Raji (cell line): ENCODE measurements around the gene PPP6R3.

Experiments
- POLR2A ChIP-seq: IDR thresholded peaks from 2 replicates; pipeline ENCODE4 v1.6.1; 2011; ENCODE audit warnings: low read depth, low read length, control low read depth; ENCODE audit not compliant: insufficient read depth

Gene PPP6R3

DNA sequence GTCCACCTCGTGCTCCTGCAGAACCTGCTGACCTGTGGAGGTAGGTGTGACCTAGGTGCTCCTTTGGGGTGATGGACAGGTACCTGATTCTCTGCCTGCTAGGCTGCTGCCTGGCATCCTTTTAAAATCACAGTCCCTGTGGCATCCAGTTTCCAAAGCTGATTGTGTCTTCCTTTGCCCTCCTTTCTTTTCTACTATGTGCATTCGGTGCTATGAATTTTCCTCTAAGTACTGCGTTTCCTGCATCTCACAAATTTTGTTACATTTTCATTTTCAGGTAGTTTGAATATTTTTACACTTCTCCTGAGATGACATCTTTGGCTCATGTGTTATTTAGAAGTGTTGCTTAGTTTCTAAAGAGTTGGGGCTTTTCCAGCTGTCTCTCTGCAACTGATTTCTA, 30.9 kb upstream of the PPP6R3 start:
- no peak for TF ChIP-seq POLR2A

DNA sequence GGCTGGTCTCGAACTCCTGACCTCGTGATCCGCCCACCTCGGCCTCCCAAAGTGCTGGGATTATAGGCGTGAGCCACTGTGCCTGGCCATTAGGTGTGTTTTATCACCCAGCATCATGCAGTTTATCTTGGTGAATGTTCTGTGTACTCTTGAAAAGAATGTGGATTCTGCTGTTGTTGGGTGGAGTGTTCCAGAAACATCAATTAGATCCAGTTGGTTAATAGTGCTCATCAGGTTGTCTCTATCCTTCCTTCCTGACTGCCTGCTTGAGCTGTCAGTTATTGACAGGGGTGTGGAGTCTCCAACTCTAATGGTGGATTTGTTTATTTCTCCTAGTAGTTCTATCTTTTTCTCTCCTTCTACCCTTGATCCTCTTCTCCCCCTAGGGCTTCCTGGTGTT, 30.2 kb upstream of the PPP6R3 start:
- TF ChIP-seq POLR2A: no peak

DNA sequence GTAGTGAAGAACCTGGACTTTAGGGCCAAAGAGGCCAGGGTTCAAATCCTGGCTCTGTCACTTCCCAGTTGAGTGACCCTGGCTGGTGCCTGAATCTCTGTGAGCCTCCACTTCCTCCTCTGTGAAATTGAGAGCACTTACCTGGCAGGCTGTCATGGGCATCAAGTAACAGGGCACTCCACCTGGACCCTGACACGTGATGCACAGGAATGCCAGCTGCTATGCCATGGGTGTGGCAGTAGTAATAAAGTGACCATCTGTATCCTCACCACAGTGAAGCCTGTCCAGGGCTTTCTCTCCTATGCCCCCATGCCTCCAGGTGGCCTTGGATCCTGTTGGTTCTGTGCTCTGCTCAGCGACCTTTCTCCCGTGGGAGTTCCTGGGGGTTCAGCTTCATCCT, 29.8 kb upstream of the PPP6R3 start:
- TF ChIP-seq POLR2A: no peak

DNA sequence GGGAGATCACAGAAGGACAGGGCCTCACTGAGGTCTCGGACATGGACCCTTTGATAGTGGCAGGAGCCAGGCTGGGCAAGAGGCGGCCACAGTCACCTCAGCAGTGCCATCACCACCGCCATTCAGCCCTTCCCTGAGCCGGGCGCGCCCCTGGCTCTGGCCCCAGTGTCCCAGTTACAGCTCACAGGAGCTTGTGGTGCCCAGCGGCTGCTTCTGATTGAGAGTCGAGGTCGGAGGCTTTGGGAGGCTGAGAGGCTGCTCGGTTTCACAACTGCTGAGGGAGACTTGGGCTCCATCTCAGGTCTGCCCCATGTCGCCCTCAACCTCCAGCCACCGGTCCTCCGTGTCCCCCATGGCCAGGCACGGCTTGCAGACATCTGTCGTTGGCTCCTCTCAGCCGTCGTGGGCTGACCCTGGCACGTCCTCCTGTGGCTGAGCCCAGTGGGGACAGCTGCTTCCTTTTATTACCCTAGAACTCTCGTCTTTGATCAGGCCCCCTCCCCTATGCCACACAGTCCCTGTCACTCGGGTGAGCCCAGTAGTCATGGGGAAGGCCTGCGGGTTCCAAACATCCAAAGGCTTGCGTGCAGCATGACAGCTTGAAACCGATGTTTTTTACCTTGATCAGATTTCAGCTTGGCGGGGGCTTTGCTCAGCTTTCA, 28.4 kb upstream of the PPP6R3 start:
- TF ChIP-seq POLR2A: no peak

DNA sequence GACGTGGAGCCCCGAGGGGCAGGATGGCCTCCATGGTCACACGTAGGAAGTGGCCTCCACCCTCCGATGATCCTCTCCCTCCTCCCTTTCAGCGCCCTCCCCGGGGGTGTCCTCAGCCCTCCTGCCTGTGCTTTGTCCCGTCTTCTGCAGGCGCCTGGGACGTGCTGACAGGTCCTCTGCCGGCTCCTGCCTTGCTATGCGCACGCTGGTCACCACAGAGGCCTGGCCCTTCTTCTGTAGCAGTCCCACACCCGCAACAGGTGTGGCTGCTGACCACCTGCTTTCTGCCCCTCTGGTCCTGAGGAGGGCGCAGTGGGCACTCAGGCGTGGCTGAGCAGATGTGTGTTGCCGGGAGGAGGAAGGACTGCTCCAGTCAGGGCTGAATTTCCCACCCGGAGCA, 27.7 kb upstream of the PPP6R3 start:
- no peak for TF ChIP-seq POLR2A

DNA sequence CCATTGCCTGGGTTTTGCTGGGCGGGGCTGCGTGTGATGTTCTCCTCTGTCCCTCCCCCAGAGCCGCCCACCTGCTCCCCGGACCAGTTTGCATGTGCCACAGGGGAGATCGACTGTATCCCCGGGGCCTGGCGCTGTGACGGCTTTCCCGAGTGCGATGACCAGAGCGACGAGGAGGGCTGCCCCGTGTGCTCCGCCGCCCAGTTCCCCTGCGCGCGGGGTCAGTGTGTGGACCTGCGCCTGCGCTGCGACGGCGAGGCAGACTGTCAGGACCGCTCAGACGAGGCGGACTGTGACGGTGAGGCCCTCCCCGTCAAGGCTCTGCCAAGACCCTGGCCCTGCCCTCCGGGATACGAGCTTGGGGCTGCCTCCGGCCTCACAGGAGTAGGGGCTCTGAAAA, 27.0 kb upstream of the PPP6R3 start:
- TF ChIP-seq POLR2A: no peak

DNA sequence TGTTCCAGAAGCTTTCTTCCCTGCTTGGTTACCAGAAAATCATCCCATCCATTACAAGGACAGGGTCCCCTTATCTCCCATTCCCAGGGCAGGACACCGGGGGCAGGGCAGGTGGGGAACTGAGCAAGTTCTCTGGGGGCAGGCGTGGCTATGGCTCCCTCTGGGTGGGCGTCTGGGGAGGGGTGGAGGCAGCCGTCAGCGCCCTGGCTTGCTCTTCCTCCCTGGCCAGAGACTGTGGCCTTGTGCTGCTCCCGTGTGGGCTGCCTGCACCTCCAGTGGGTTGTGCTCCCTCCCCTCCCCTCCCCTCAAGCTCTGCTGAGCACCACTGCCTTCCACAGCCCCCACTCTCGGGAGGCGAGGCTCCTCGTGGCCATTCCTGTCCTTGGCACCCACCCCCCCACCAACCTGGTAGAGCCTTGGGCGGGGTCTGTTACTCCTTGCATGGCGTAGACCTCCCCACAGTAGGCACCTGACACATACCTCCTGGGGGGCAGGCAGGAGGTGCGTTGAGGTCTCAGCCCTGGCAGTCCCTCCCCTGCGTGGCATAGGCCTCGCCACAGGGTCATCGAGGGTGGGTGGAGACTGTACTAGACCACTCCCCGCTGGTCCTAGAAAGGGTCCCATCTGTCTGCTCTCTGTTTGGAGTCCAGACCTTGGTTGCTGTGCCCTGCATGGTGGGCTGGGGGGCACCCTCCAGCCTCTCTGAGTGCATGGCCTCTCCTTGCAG, 24.2 kb upstream of the PPP6R3 start:
- no peak for TF ChIP-seq POLR2A

DNA sequence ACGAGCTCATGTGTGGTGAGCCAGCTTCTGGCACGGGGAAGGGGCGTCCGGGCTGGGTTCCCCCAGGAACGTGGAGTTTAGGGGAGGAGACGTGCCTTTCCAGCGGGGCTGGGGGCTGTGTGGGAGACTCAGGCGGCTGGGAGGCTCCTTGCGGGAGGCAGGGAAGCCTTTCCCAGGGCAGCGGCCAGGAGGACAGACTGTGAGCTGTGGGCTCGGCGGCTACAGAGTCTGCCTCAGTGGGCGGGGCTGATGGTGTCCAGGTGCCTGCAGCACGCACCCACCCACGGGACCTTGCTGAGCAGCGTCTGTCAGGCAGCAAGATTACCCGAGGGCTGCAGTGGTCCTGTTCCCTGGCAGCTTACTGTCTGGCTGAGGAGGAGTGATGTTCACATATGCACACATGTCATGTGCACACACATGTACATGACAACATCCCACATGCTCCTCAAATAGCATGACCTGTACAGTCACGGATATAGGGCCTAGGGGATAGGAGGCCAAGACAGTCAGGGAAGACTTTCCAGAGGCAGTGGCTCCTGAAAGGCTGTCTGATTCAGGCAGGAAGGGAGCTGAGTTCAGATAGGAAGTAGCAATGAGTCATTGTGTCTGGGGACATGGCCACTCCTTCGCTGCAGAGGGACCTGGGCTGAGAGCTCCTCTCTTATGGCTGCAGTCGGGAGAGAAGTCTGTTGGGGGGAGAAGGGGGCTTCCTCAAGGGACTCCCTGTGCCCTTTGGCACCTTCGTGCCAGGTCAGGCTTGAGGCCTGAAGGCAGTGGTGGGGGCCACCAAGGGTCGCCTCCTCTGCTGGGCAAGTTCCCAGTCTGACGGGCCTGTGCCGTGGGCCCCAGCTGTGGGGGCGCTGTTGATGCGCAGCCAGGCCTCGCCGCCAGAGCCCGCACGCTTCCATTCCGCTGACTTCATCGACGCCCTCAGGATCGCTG, 23.3 kb upstream of the PPP6R3 start:
- TF ChIP-seq POLR2A: no peak

DNA sequence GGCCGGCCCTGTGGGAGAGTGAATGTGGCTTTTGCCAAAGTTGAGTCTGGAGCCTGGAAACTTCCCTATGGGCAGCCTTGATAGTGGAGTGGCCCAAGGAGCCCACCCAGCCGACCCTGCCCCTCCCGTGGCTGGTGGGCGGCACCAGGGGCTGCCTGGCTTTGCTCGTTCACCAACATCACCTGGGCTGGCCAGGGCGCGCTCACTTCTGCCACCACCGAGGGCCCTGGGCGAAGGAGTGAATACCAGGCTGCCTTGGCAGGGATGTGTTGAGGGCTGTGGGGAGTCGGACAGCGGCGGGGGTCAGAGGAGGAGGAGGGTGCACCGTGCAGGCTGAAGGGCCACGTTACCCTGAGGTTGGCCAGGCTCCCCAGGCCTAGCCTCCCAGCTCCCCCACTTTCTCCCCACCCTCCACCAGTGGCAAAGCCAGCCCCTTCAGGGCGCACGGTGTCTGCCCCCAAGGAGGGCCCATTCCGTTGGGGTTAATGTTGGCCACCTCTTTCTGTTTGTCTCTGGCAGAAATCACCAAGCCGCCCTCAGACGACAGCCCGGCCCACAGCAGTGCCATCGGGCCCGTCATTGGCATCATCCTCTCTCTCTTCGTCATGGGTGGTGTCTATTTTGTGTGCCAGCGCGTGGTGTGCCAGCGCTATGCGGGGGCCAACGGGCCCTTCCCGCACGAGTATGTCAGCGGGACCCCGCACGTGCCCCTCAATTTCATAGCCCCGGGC, 22.5 kb upstream of the PPP6R3 start:
- TF ChIP-seq POLR2A: no peak

DNA sequence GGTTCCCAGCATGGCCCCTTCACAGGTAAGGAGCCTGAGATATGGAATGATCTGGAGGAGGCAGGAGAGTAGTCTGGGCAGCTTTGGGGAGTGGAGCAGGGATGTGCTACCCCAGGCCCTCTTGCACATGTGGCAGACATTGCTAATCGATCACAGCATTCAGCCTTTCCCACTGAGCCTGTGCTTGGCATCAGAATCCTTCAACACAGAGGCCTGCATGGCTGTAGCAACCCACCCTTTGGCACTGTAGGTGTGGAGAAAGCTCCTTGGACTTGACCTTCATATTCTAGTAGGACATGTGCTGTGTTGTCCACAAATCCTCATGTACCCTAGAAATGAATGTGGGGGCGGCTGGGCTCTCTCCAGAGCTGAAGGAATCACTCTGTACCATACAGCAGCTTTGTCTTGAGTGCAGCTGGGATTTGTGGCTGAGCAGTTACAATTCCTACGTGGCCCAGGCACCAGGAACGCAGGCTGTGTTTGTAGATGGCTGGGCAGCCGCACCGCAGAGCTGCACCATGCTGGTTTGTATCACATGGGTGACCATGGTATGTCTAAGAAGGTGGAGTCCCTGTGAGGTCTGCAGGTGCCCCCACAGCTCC, 21.8 kb upstream of the PPP6R3 start:
- TF ChIP-seq POLR2A: no peak

DNA sequence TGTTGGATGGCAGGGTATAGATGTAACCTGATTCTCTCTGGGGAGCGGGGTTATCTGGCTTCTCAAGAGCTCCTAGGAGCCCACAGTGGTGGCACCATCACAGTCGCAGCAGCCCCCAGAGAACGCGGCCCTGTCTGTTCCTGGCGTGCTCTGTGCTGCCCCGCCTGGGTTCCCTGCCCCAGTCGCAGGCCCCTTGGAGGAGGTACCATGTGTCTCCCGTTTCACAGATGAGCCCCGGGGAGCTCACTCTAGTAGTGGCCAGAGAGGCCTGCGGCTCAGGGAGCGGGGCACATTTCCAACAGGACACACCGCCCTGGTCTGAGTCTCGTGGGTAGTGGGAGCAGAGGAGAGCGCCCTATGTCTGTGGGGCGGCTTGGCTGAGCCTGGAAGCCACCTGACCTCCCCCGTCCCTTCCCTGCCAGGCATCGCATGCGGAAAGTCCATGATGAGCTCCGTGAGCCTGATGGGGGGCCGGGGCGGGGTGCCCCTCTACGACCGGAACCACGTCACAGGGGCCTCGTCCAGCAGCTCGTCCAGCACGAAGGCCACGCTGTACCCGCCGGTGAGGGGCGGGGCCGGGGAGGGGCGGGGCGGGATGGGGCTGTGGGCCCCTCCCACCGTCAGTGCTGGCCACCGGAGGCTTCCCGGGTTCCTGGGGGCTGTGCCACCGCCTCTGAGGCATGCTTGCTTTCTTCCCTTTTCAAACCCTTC, 21.0 kb upstream of the PPP6R3 start:
- no peak for TF ChIP-seq POLR2A

DNA sequence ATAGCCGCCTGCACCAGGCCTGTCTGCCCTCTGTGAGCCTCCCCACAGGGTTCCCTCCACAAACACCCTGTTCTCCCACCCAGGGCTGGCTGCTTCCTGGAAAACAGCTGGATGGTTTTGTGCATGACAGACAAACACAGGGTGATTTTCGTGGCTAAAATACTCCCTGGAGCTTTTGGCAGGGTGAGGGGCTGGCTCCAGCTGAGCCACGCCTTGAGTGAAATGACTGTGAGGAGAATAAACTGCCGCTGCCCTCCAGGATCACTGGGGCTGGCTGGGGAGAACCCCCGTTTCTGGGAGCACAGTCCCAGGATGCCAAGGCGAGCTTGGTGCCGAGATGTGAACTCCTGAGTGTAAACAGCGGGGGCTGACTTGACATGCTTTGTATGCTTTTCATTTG, 20.3 kb upstream of the PPP6R3 start:
- no peak for TF ChIP-seq POLR2A

DNA sequence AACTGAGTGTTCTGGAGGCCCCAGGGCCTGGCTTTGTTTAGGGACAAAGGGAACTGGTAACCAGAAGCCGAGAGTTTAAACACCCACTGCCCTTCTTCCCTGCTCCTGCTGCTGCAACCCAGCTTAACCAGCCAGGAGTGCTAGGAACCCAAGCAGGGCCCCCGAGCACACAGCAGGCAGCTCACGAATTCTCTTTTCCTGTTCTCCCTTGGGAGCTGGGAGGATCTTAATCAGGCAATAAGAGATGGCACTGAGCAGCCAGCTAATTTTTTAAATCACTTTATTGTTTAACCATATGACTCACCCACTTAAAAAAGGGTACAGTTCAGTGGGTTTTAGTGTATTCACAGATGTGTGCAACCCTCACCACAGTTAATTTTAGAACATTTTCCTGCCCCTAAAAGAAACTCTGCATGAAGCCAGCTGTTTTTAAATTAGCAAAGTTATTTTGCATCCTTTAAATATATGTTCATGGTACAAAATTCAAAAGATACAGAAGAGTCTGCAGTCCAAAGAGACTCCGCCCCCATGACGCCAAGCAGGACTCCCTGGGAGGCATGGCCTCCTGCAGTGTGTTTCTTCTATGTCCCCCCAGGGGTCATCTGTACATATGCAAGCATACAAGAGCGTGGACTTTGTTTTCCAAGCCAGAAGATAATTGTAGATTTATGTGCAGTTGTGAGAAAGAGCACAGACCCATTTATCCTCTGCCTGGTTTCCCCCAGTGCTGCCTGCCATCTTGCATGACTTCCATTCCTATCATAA, 18.9 kb upstream of the PPP6R3 start:
- no peak for TF ChIP-seq POLR2A
